Parathyroid adenoma (tissue), 2 donors: Measurements from ENCODE around the gene SPRYD7.
A peak's percentile ranks its signal among the peaks of the same experiment; 100 is the strongest.

ENCODE experiments used
- H2AFZ ChIP-seq: fragments of 300-600 bp; sonication (generic); one replicate; pipeline ENCODE4 v1.7.0; 2017; ENCODE audit warnings: antibody characterized with exemption, mild to moderate bottlenecking
- H3K27ac ChIP-seq: fragments of 300-600 bp; sonication (generic); one replicate; pipeline ENCODE4 v1.7.0; 2017
- H3K27me3 ChIP-seq: fragments of 300-600 bp; sonication (generic); one replicate; pipeline ENCODE4 v1.7.0; 2017; ENCODE audit warnings: low read length; ENCODE audit not compliant: control insufficient read depth, insufficient read depth
- H3K36me3 ChIP-seq: fragments of 300-600 bp; sonication (generic); one replicate; pipeline ENCODE4 v1.7.0; 2017; ENCODE audit warnings: low read length; ENCODE audit not compliant: control insufficient read depth, insufficient read depth
- H3K4me1 ChIP-seq: fragments of 300-600 bp; sonication (generic); one replicate; pipeline ENCODE4 v1.7.0; 2017; ENCODE audit warnings: control low read depth
- H3K4me2 ChIP-seq: fragments of 300-600 bp; sonication (generic); one replicate; pipeline ENCODE4 v1.7.0; 2017; ENCODE audit warnings: low read length
- H3K4me3 ChIP-seq: fragments of 300-600 bp; sonication (generic); one replicate; pipeline ENCODE4 v1.7.0; 2017; ENCODE audit warnings: low read depth, low read length
- H3K79me2 ChIP-seq: fragments of 300-600 bp; sonication (generic); one replicate; pipeline ENCODE4 v1.7.0; 2017; ENCODE audit warnings: control low read depth
- H3K9ac ChIP-seq: fragments of 300-600 bp; sonication (generic); one replicate; pipeline ENCODE4 v1.7.0; 2017; ENCODE audit warnings: mild to moderate bottlenecking
- H3K9me3 ChIP-seq: fragments of 300-600 bp; sonication (generic); one replicate; pipeline ENCODE4 v1.7.0; 2017; ENCODE audit warnings: low read length; ENCODE audit not compliant: control insufficient read depth
- TF ChIP-seq, protein P1 (sequence below): fragments of 300-600 bp; sonication (generic); IDR thresholded peaks from one replicate; pipeline ENCODE4 v1.7.0; 2017; ENCODE audit warnings: antibody characterized with exemption, mild to moderate bottlenecking
- donor health status: primary hyperparathyroidism.

SPRYD7 gene, protein sequence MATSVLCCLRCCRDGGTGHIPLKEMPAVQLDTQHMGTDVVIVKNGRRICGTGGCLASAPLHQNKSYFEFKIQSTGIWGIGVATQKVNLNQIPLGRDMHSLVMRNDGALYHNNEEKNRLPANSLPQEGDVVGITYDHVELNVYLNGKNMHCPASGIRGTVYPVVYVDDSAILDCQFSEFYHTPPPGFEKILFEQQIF

DNA sequence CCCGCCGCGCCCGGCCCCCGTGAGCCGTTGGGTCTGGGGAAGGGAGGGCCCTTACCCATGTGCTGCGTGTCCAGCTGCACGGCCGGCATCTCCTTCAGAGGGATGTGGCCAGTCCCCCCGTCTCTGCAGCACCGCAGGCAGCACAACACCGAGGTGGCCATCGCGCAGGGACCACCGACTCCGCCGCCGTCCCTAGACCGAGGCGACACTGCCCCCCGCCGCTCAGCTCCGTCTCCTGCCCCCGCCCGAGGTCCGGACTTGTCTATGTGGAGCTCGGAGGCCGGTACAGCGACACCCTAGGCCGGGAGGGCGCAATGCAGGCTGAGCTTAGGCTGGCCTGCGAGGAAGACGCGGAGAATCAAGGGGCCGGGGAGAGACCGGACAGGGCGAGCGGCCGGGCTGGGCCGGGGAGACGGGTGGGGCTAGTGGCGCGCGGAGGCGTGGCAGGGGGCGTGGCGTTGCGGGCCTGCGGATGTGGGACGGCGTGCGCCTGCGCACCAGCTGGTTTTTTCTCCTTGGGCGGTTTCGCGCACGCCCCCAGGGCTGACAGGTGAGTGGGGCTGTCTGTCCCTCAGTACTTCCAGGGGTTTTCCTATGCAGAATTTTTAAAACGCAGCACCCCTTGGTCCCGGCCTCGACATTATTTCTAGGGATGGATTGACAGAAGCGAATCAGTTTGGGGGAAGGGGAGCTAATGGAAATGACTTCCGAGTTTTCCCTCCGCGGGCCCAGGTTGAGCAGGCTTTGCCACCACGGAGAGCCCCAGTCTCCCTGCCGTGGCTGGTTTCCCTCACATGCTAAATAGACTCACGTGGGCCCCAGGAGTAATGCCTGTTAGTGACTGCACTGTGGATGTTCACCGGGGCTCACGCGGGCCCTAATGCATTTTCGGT, at the start of gene SPRYD7:
SPRYD7 (minus strand) TSS at position 266 of the 893 bp plus-strand sequence; CDS start at position 161, 105 bp downstream.
- H2AFZ ChIP-seq: peak within 1 kb of the TSS; percentile 93
- peak within 1 kb of the TSS; percentile 90 for H3K4me3 ChIP-seq
- no peaks in the 10 kb centered on the region for H3K27me3 ChIP-seq
- no peaks in the 10 kb centered on the region for H3K36me3 ChIP-seq
- TF ChIP-seq, protein P1, sequence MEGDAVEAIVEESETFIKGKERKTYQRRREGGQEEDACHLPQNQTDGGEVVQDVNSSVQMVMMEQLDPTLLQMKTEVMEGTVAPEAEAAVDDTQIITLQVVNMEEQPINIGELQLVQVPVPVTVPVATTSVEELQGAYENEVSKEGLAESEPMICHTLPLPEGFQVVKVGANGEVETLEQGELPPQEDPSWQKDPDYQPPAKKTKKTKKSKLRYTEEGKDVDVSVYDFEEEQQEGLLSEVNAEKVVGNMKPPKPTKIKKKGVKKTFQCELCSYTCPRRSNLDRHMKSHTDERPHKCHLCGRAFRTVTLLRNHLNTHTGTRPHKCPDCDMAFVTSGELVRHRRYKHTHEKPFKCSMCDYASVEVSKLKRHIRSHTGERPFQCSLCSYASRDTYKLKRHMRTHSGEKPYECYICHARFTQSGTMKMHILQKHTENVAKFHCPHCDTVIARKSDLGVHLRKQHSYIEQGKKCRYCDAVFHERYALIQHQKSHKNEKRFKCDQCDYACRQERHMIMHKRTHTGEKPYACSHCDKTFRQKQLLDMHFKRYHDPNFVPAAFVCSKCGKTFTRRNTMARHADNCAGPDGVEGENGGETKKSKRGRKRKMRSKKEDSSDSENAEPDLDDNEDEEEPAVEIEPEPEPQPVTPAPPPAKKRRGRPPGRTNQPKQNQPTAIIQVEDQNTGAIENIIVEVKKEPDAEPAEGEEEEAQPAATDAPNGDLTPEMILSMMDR: peak; percentile 88
- H3K79me2 ChIP-seq: no peaks in the 10 kb centered on the region
- H3K27ac ChIP-seq: peak within 1 kb of the TSS; percentile 72
- H3K9ac ChIP-seq: peak within 1 kb of the TSS; percentile 37
- peaks cover 5% of the 10 kb centered on the region for H3K4me1 ChIP-seq
- H3K9me3 ChIP-seq: no peaks in the 10 kb centered on the region
- peak within 1 kb of the TSS; percentile 93 for H3K4me2 ChIP-seq

DNA sequence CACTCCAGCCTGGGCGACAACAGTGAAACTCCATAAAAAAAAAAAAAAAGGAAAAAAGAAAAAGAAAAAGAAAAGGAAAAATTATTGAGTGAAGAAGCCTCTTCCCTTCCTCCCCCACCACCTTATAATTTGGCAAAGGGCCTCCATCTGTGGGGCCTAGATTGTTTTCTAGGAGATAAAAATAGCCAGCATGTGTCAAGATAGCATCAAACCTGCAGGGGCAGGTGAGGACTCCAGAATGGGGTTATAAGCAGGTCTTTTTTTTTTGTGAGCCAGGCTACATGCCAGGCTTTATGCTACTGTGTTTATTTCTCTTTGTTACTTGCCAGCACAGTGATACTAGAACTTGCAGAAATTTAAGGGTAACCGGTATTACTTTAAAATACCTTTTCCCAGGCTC, 49.0 kb upstream of the SPRYD7 start:
- TF ChIP-seq, protein P1: peak; percentile 8
- Histone ChIP-seq H3K36me3 (no peaks in the 10 kb centered on the region), H3K27ac (peak overlapping the region; percentile 70), H2AFZ (no peak overlapping the region), H3K9ac (no peak overlapping the region), H3K4me2 (peak overlapping the region; percentile 69), H3K9me3 (no peaks in the 10 kb centered on the region), H3K4me1 (peaks cover 10% of the 10 kb centered on the region), H3K79me2 (no peaks in the 10 kb centered on the region), H3K27me3 (no peaks in the 10 kb centered on the region), H3K4me3 (peak overlapping the region; percentile 23)

DNA sequence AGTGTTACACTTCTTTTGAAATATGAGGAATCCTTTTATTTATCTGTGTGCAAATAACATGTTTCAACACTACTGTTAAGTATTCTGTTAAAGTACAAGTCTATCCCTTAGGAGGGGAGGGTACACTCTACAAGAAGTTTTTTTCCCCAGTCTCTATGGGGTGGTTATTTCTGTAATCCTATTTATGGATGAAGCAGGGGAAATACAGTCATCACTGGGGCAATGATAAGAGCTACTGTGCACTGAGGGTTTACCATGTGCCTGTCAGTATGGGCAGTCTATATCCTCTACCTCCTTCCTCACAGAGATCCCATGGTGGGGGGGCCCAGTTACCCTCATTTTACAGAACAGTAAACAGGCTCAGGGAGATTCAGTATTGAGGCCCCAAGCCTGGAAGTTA, 44.1 kb upstream of the SPRYD7 start:
- no peaks in the 10 kb centered on the region for H3K79me2 ChIP-seq
- H2AFZ ChIP-seq: no peak overlapping the region
- no peaks in the 10 kb centered on the region for H3K9me3 ChIP-seq
- H3K4me3 ChIP-seq: no peak overlapping the region
- H3K4me1 ChIP-seq: peaks cover 6% of the 10 kb centered on the region
- no peak overlapping the region for H3K4me2 ChIP-seq
- H3K27ac ChIP-seq: no peak overlapping the region
- H3K27me3 ChIP-seq: no peaks in the 10 kb centered on the region
- H3K36me3 ChIP-seq: no peaks in the 10 kb centered on the region
- TF ChIP-seq, protein P1: no peak
- H3K9ac ChIP-seq: no peak overlapping the region

DNA sequence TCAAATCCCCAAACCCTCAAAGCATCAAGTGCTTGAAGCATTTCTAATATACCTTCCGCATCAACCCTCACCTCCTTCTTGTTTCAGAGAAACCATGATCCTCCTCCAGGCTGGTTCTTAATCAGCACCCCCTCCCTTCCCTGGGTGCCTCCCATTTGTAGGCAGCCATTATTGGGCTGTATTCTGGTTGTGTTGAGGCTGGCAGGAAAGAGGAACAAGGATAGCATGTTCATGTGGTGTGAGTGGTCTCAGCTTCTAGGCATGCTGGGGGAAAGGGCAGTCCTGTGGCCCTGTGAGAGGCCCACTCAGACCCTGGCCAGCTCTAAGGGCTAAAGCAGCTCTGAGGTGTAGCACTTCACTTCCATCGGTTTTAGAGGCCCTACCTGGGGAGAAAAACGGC, 41.9 kb upstream of the SPRYD7 start:
- no peaks in the 10 kb centered on the region for H3K9me3 ChIP-seq
- H3K36me3 ChIP-seq: no peaks in the 10 kb centered on the region
- H3K79me2 ChIP-seq: no peaks in the 10 kb centered on the region
- H3K27me3 ChIP-seq: no peaks in the 10 kb centered on the region
- TF ChIP-seq, protein P1: no peak
- H3K4me3 ChIP-seq: no peak overlapping the region
- peaks cover 3% of the 10 kb centered on the region for H3K4me1 ChIP-seq
- H2AFZ ChIP-seq: no peak overlapping the region
- H3K4me2 ChIP-seq: no peak overlapping the region
- no peak overlapping the region for H3K9ac ChIP-seq
- no peak overlapping the region for H3K27ac ChIP-seq
